K562 (cell line): ENCODE measurements around the gene MEX3C. TPM values are rescaled to one million over a fixed set of nuclear protein-coding genes. Genes with fewer than 3 reads are reported as not detected.

Experiments
- ATAC-seq: fragments of 200-7000 bp; cut with Tn5 transposase; 3 replicates; pipeline ENCODE4 v1.9.1; 2020; ENCODE audit warnings: moderate library complexity
- BruUV-seq: library from RNA; stranded (reverse); fragments of 400-500 nt; replicated peaks from 2 replicates; lab custom pipeline; 2021; lab: Mats Ljungman, UMichigan
- CTCF ChIA-PET: fragments of 300-600 bp; formaldehyde crosslinking; extraction: SDS; loops from one replicate; lab custom pipeline; 2021; ENCODE audit warnings: low intra/inter-chr PET ratio; lab: Yijun Ruan, JAX
- POLR2A ChIA-PET: fragments of 300-600, 350-650 bp; sonication (Branson Sonifier 250); formaldehyde crosslinking; extraction: SDS; loops from one replicate; lab custom pipeline; 2021; ENCODE audit warnings: antibody characterized with exemption, inconsistent platforms; lab: Yijun Ruan, JAX
- DNase-seq, 4 experiments: peaks; one replicate each; pipeline versions ENCODE4 v3.0.0 to v3.0.0-alpha.2; 2011 to 2018; ENCODE audit warnings: low spot score in 3 of 4, mixed read lengths in 3 of 4; ENCODE audit errors: extremely low read depth in 1 of 4
- FAIRE-seq: peaks from 2 replicates; lab custom pipeline; 2011; peaks lifted over from hg19 to GRCh38; lab: Jason Lieb, UNC
- H2AFZ ChIP-seq: 2 replicates; pipeline ENCODE4 v1.6.0; 2011; ENCODE audit warnings: low read depth, low read length, control low read depth, inconsistent platforms
- H3K27ac ChIP-seq: fragments of 200-600 bp; 3 replicates; pipeline ENCODE4 v1.8.0; 2011; ENCODE audit warnings: low read depth, mild to moderate bottlenecking, control low read depth, inconsistent platforms, low read length, moderate library complexity, mixed read lengths; ENCODE audit errors: extremely low read depth
- H3K27me3 ChIP-seq, 2 experiments: fragments of 300-600 bp in 1 of 2; 2 replicates in 1 of 2; 3 replicates in 1 of 2; pipeline versions ENCODE4 v1.6.0 to v1.8.0; 2011; ENCODE audit warnings: inconsistent platforms in 2 of 2, low read length in 2 of 2, mild to moderate bottlenecking in 1 of 2, mixed read lengths in 1 of 2, moderate library complexity in 1 of 2; ENCODE audit not compliant: control insufficient read depth in 2 of 2, insufficient read depth in 2 of 2
- H3K36me3 ChIP-seq: fragments of 300-600 bp; 3 replicates; pipeline ENCODE4 v1.8.0; 2011; ENCODE audit warnings: mild to moderate bottlenecking, low read length, inconsistent platforms; ENCODE audit not compliant: control insufficient read depth, insufficient read depth
- H3K4me1 ChIP-seq, 2 experiments: fragments of 200-600 bp in 1 of 2; replicated peaks in 1 of 2; 2 replicates in 1 of 2; 3 replicates in 1 of 2; pipeline versions ENCODE4 v1.5.1 to v1.8.0; 2011; ENCODE audit warnings: inconsistent platforms in 2 of 2, low read length in 2 of 2, mild to moderate bottlenecking in 1 of 2, mixed read lengths in 1 of 2, moderate library complexity in 1 of 2; ENCODE audit not compliant: control insufficient read depth in 2 of 2, insufficient read depth in 2 of 2
- H3K4me2 ChIP-seq: 2 replicates; pipeline ENCODE4 v1.6.1; 2011; ENCODE audit warnings: low read length, control low read depth, inconsistent platforms, mixed read lengths; ENCODE audit not compliant: insufficient read depth
- H3K4me3 ChIP-seq: fragments of 200-600 bp; sonication (generic), shearing (Covaris generic); 2 replicates; pipeline ENCODE4 v1.5.1; 2016; ENCODE audit warnings: control low read depth, inconsistent platforms
- H3K79me2 ChIP-seq: fragments of 200-600 bp; 3 replicates; pipeline ENCODE4 v1.8.0; 2011; ENCODE audit warnings: low read length, inconsistent platforms; ENCODE audit not compliant: control insufficient read depth, insufficient read depth
- H3K9ac ChIP-seq, 2 experiments: 2 replicates each; pipeline versions ENCODE4 v1.6.0 to v1.6.1; 2011; ENCODE audit warnings: low read depth in 2 of 2, low read length in 2 of 2, control low read depth in 1 of 2, inconsistent platforms in 1 of 2, mild to moderate bottlenecking in 1 of 2, mixed read lengths in 1 of 2; ENCODE audit not compliant: insufficient read depth in 1 of 2
- H3K9me1 ChIP-seq: one replicate; pipeline ENCODE4 v1.6.0; 2011; ENCODE audit warnings: inconsistent platforms, mild to moderate bottlenecking, low read length, moderate library complexity; ENCODE audit not compliant: control insufficient read depth, insufficient read depth
- H3K9me3 ChIP-seq: replicated peaks from 2 replicates; pipeline ENCODE4 v1.5.1; 2011; ENCODE audit warnings: low read depth, low read length, inconsistent platforms; ENCODE audit not compliant: control insufficient read depth, insufficient read depth
- H4K20me1 ChIP-seq: replicated peaks from 2 replicates; pipeline ENCODE4 v1.6.1; 2011; ENCODE audit warnings: low read length, inconsistent platforms, mixed read lengths; ENCODE audit not compliant: control insufficient read depth, insufficient read depth
- CEBPG ChIP-seq, 3 experiments: fragments of 200-800 bp in 1 of 3; sonication (Bioruptor generic) in 1 of 3; sonication (generic) in 1 of 3; formaldehyde crosslinking in 1 of 3; IDR thresholded peaks in 2 of 3; conservative IDR thresholded peaks in 1 of 3; 2 replicates each; pipeline versions ENCODE4 v1.6.1 to v1.8.0; 2016 to 2022; ENCODE audit warnings: missing compliant biosample characterization in 2 of 3, missing genetic modification characterization in 2 of 3, mild to moderate bottlenecking in 1 of 3, missing genetic modification reagents in 1 of 3
- L3MBTL2 ChIP-seq: fragments of 450-650 bp; IDR thresholded peaks from 2 replicates; pipeline ENCODE4 v1.6.1; 2016; ENCODE audit warnings: mild to moderate bottlenecking, moderate library complexity
- LEF1 ChIP-seq: fragments of 450-650 bp; IDR thresholded peaks from 2 replicates; pipeline ENCODE4 v1.6.1; 2016; ENCODE audit warnings: mild to moderate bottlenecking
- MAFF ChIP-seq: IDR thresholded peaks from 2 replicates; pipeline ENCODE4 v1.6.1; 2012; ENCODE audit warnings: low read length, improper control_type of control experiment
- MYBL2 ChIP-seq, 2 experiments: fragments of 450-650 bp in 1 of 2; sonication (generic) in 1 of 2; formaldehyde crosslinking in 1 of 2; IDR thresholded peaks; 2 replicates each; pipeline versions ENCODE4 v1.6.1 to v1.8.1; 2017 to 2022; ENCODE audit warnings: borderline replicate concordance in 1 of 2, inconsistent platforms in 1 of 2, low read depth in 1 of 2, mild to moderate bottlenecking in 1 of 2, missing genetic modification reagents in 1 of 2, moderate library complexity in 1 of 2
- PHF21A ChIP-seq: fragments of 450-650 bp; IDR thresholded peaks from 2 replicates; pipeline ENCODE4 v1.6.1; 2017; ENCODE audit warnings: low read depth, borderline replicate concordance
- TARDBP ChIP-seq: fragments of 450-650 bp; IDR thresholded peaks from 2 replicates; pipeline ENCODE4 v1.6.1; 2016
- TRIM24 ChIP-seq, 2 experiments: fragments of 450-650 bp; IDR thresholded peaks; 2 replicates each; pipeline ENCODE4 v1.6.1; 2016
- ZKSCAN1 ChIP-seq: fragments of 150-350 bp; IDR thresholded peaks from 2 replicates; pipeline ENCODE4 v1.6.1; 2016; ENCODE audit warnings: low read depth, low read length
- ZKSCAN8 ChIP-seq: fragments of 200-800 bp; sonication (Bioruptor generic); IDR thresholded peaks from 2 replicates; pipeline ENCODE4 v1.6.1; 2016; ENCODE audit warnings: missing genetic modification characterization, missing compliant biosample characterization
- ZNF445 ChIP-seq: fragments of 250-450 bp; sonication (Bioruptor Pico); IDR thresholded peaks from 2 replicates; pipeline ENCODE4 v1.4.0; 2020; ENCODE audit warnings: low read depth, mild to moderate bottlenecking, moderate library complexity
- ZNF75A ChIP-seq: fragments of 450-650 bp; formaldehyde crosslinking; IDR thresholded peaks from 2 replicates; pipeline ENCODE4 v1.4.0; 2020; ENCODE audit warnings: mild to moderate bottlenecking
- WGBS: fragments of 100-300 bp; shearing (Covaris generic); methylation state at CpG from one replicate; pipeline ENCODE4 v1.1.6; 2016; ENCODE audit warnings: low coverage, mixed read lengths; ENCODE audit not compliant: insufficient coverage; ENCODE audit errors: missing lambda C conversion rate; 5-methylcytosine and 5-hydroxymethylcytosine counted together
- in situ Hi-C: fragments of 300-500 bp; cut with MboI; formaldehyde crosslinking; loops from 4 replicates; pipeline ENCODE4 v1.15.0; 2018; ENCODE audit warnings: inconsistent platforms, mixed read lengths
- intact Hi-C: fragments of 100-400 bp; cut with micrococcal nuclease; formaldehyde crosslinking; loops from 2 replicates; pipeline ENCODE4 v1.14.2; 2022
- polyA plus RNA-seq, 8 experiments: library from polyadenylated mRNA; depleted of rRNA in 4 of 8; stranded (reverse) in 5 of 8; unstranded in 3 of 8; fragments of >200 nt; fragmentation: Nextera tagmentation in 2 of 8; fragmentation: Illumina TruSeq in 1 of 8; extraction: Ambion mirVana in 2 of 8; extraction: Trizol in 1 of 8; gene quantifications; 2 replicates each; pipeline versions ENCODE4 v1.2.1 to v1.2.3, GENCODE V29; 2011 to 2014; ENCODE audit warnings: inconsistent platforms in 1 of 8, missing spikeins in 1 of 8
- total RNA-seq, 7 experiments: library from RNA; depleted of rRNA in 6 of 7; stranded (reverse); fragments of >200 nt in 6 of 7; fragmentation: Illumina TruSeq in 2 of 7; extraction: Trizol in 2 of 7; gene quantifications; 2 replicates each; pipeline versions ENCODE4 v1.2.1 to v1.2.3, GENCODE V29; 2011 to 2021; ENCODE audit warnings: low replicate concordance in 1 of 7
- TF ChIP-seq, protein P1 (sequence below): fragments of 450-650 bp; IDR thresholded peaks from 2 replicates; pipeline ENCODE4 v1.6.1; 2016; ENCODE audit warnings: missing biosample characterization, missing genetic modification characterization
- TF ChIP-seq, protein P2 (sequence below), 2 experiments: fragments of 450-650 bp in 1 of 2; sonication (generic) in 1 of 2; formaldehyde crosslinking in 1 of 2; IDR thresholded peaks in 1 of 2; conservative IDR thresholded peaks in 1 of 2; 2 replicates each; pipeline versions ENCODE4 v1.6.1 to v1.8.1; 2016 to 2023; ENCODE audit warnings: mild to moderate bottlenecking in 2 of 2, moderate library complexity in 2 of 2, inconsistent platforms in 1 of 2, missing genetic modification reagents in 1 of 2

MEX3C gene
- total and polyA plus RNA-seq, 9 of the 15 experiments (the other 6 are each of a cell fraction or from before 2014, with no cell fraction given): 2.4 to 14.2 (median 10.6) TPM

DNA sequence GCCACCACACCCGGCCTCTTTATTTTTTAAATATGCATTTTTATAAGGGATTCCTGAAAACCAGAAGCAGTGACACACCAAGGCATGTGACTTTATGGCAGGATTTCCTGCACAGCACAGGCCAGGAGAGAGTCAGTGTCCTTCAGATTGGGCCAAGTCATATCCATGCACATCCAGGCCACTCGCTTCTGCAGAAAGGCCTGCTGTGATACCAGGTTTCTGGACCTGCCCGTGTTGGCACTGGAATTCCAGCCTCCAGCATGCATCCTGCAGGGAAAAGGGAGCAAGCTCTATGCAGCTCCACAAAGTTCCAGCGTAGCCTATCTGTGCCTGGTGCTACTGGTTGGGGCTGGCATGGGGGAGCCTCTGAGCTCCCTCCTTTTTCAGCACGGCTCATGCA lies 36.8 kb downstream of the MEX3C start:
- no peaks in the 10 kb centered on the region for H3K36me3 ChIP-seq
- DNase-seq: no peak
- no peak for TF ChIP-seq MYBL2 (IDR thresholded peaks at IDR 0.05; ENCODE audit: low read depth)
- no peak for TF ChIP-seq MYBL2 (CRISPR knock-in tag; IDR thresholded peaks at IDR 0.05; ENCODE audit: borderline replicate concordance)
- no peak for TF ChIP-seq LEF1
- no peak for TF ChIP-seq PHF21A
- no peak for TF ChIP-seq ZKSCAN8 (CRISPR knock-in tag)
- no peak for TF ChIP-seq TARDBP
- no peaks in the 10 kb centered on the region for H3K79me2 ChIP-seq
- no peaks in the 10 kb centered on the region; a peak in 1 of 5 replicates for H3K4me1 ChIP-seq
- intact Hi-C loops: no loop called here
- 22% methylated on average over 5 of the region's 5 CpGs for WGBS
- no peak for FAIRE-seq
- in situ Hi-C loops: no loop called here
- no peak for ATAC-seq
- CTCF ChIA-PET: no interaction called here
- peaks cover 1 to 19% of the 10 kb centered on the region in 2 experiments; a peak in 3 of 5 replicates for H3K27me3 ChIP-seq
- no peak overlapping the region for H3K27ac ChIP-seq
- H3K9me1 ChIP-seq: no peaks in the 10 kb centered on the region
- no peak overlapping the region for H3K9ac ChIP-seq
- no peak overlapping the region for H3K4me3 ChIP-seq
- POLR2A ChIA-PET: no interaction called here
- no peaks in the 10 kb centered on the region for H3K9me3 ChIP-seq
- no peak overlapping the region for H2AFZ ChIP-seq
- no peak overlapping the region for H3K4me2 ChIP-seq
- no TSS peak for BruUV-seq
- H4K20me1 ChIP-seq: no peaks in the 10 kb centered on the region

DNA sequence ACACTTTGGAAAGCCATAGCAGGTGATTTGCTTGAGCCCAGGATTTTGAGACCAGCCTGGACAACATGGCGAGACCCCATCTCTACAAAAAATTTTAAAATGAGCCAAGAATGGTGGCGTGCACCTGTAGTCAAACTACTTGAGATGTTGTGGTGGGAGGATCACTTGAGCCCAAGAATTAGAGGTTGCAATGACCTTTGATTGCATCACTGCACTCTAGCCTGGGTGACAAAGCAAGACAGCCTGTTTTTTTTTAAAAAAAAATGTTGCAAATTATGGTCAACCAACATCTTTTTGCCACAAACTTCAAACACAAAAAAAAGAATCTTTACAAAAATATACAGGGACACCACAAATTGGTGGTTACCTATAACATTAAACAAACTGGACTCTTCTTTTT lies 40.3 kb downstream of the MEX3C start:
- no peak overlapping the region for H3K9ac ChIP-seq
- H3K4me3 ChIP-seq: no peak overlapping the region
- 11% methylated on average over 2 of the region's 2 CpGs for WGBS
- H4K20me1 ChIP-seq: no peaks in the 10 kb centered on the region
- in situ Hi-C loops: no loop called here
- intact Hi-C loops: no loop called here
- H3K4me2 ChIP-seq: no peak overlapping the region
- no peaks in the 10 kb centered on the region; a peak in 1 of 5 replicates for H3K4me1 ChIP-seq
- no peaks in the 10 kb centered on the region for H3K9me3 ChIP-seq
- POLR2A ChIA-PET: no interaction called here
- FAIRE-seq (no peak), ATAC-seq (no peak), DNase-seq (no peak)
- H2AFZ ChIP-seq: no peak overlapping the region
- no TSS peak for BruUV-seq
- H3K9me1 ChIP-seq: no peaks in the 10 kb centered on the region
- CTCF ChIA-PET: no interaction called here
- peaks cover 2 to 27% of the 10 kb centered on the region in 2 experiments for H3K27me3 ChIP-seq
- H3K79me2 ChIP-seq: no peaks in the 10 kb centered on the region
- no peak overlapping the region for H3K27ac ChIP-seq
- H3K36me3 ChIP-seq: no peaks in the 10 kb centered on the region
- TF ChIP-seq MAFF (no peak), L3MBTL2 (no peak), TRIM24 (IDR thresholded peaks at IDR 0.05) (peak in 1 of 2 experiments; percentile 40; a peak in 1 of 4 replicates), ZNF445 (CRISPR knock-in tag) (no peak), ZKSCAN1 (no peak), CEBPG (CRISPR knock-in tag; IDR thresholded peaks at IDR 0.05) (no peak), CEBPG (tag; conservative IDR thresholded peaks at IDR 0.05 in 1 of 2, IDR thresholded peaks at IDR 0.05 in 1 of 2) (peak; percentile 58 to 81), ZNF75A (CRISPR knock-in tag) (no peak)
- TF ChIP-seq, protein P1, sequence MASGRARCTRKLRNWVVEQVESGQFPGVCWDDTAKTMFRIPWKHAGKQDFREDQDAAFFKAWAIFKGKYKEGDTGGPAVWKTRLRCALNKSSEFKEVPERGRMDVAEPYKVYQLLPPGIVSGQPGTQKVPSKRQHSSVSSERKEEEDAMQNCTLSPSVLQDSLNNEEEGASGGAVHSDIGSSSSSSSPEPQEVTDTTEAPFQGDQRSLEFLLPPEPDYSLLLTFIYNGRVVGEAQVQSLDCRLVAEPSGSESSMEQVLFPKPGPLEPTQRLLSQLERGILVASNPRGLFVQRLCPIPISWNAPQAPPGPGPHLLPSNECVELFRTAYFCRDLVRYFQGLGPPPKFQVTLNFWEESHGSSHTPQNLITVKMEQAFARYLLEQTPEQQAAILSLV (tag): no peak
- TF ChIP-seq, protein P2, sequence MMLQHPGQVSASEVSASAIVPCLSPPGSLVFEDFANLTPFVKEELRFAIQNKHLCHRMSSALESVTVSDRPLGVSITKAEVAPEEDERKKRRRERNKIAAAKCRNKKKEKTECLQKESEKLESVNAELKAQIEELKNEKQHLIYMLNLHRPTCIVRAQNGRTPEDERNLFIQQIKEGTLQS (IDR thresholded peaks at IDR 0.05): peak; percentile 68; the same call in 1 of the 2 replicates
- TF ChIP-seq, protein P2 (CRISPR knock-in tag; conservative IDR thresholded peaks at IDR 0.05): no peak
